Gastrocnemius medialis (tissue), 4 donors: Measurements from ENCODE around the gene HERC4. TPM values are rescaled to one million over a fixed set of nuclear protein-coding genes. Genes with fewer than 3 reads are reported as not detected.

Experiments used
- ATAC-seq, 2 donors: fragments of 150-250 bp; one replicate each; pipeline ENCODE4 v1.9.1; 2016
- DNase-seq, 2 donors: peaks; one replicate each; pipeline ENCODE4 v3.0.0-alpha.2; 2019
- H3K27ac ChIP-seq, 4 donors: fragments of 200-600 bp; sonication (generic); 1 replicate in 1 of 4; 2 replicates in 3 of 4; pipeline ENCODE4 v1.5.1; 2016 to 2018; ENCODE audit warnings: mild to moderate bottlenecking in 2 of 4, moderate library complexity in 1 of 4
- H3K27me3 ChIP-seq, 3 donors: fragments of 200-600 bp; sonication (generic) in 2 of 3; 1 replicate in 1 of 3; 2 replicates in 2 of 3; pipeline versions ENCODE4 v1.5.1 to v1.6.0; 2016 to 2019; ENCODE audit warnings: mild to moderate bottlenecking in 1 of 3, moderate library complexity in 1 of 3
- H3K36me3 ChIP-seq, 2 donors: fragments of 200-600 bp; sonication (generic) in 1 of 2; one replicate each; pipeline ENCODE4 v1.5.1; 2017 to 2018
- H3K4me1 ChIP-seq, 2 donors: fragments of 200-600 bp; sonication (generic) in 1 of 2; one replicate each; pipeline ENCODE4 v1.5.1; 2016 to 2017; ENCODE audit warnings: mild to moderate bottlenecking in 2 of 2
- H3K4me3 ChIP-seq, 4 donors: fragments of 200-600 bp; sonication (generic) in 3 of 4; 1 replicate in 1 of 4; 2 replicates in 3 of 4; pipeline ENCODE4 v1.5.1; 2016 to 2019; ENCODE audit warnings: mild to moderate bottlenecking in 2 of 4
- H3K9me3 ChIP-seq, 3 donors: fragments of 200-600 bp; sonication (generic) in 2 of 3; 1 replicate in 1 of 3; 2 replicates in 2 of 3; pipeline ENCODE4 v1.5.1; 2016 to 2019
- POLR2A ChIP-seq, 2 donors: fragments of 450-650 bp; IDR thresholded peaks; one replicate each; pipeline ENCODE4 v1.6.1; 2017; ENCODE audit warnings: antibody characterized with exemption in 2 of 2, mild to moderate bottlenecking in 2 of 2, moderate library complexity in 2 of 2
- in situ Hi-C, 4 donors: fragments of 200-750 bp; cut with MboI; loops; one replicate each; pipeline versions ENCODE4 v1.15.0 to v1.8.0; 2017; ENCODE audit warnings: low sequenced_read_pairs in 4 of 4
- intact Hi-C: fragments of 100-400 bp; cut with DNase I; formaldehyde crosslinking; loops from one replicate; pipeline ENCODE4 v1.15.1; 2023; ENCODE audit warnings: low total_unique reads
- total RNA-seq, 4 donors: library from RNA; depleted of rRNA; stranded (reverse); fragments of >200 nt; gene quantifications; one replicate each; pipeline versions ENCODE4 v1.1.0 to v1.2.3, GENCODE V29; 2016
- TF ChIP-seq, protein P1 (sequence below), 5 experiments: fragments of 450-650 bp in 3 of 5; fragments of 200-600 bp in 2 of 5; sonication (generic) in 2 of 5; IDR thresholded peaks in 4 of 5; conservative IDR thresholded peaks in 1 of 5; 1 replicate in 4 of 5; 2 replicates in 1 of 5; pipeline ENCODE4 v1.5.1; 2016 to 2019; ENCODE audit warnings: antibody characterized with exemption in 5 of 5, mild to moderate bottlenecking in 3 of 5, moderate library complexity in 3 of 5

The HERC4 gene
- total RNA-seq, 4 donors from 2014 or later, result 12.8 to 25.2 (median 13.1) TPM

GRCh38 chr10:68073631-68074030, 1.5 kb downstream of the HERC4 start:
- peaks cover 36 to 42% of the 10 kb centered on the region in 2 donors for H3K4me1 ChIP-seq
- no peak for ATAC-seq
- H3K36me3 ChIP-seq, result no peaks in the 10 kb centered on the region
- H3K4me3 ChIP-seq, result peak overlapping the region; percentile 87 to 100 (median 96)
- no peaks in the 10 kb centered on the region for H3K9me3 ChIP-seq
- in situ Hi-C loops (loop anchor here in 3 of 4 donors (10.0 to 25.0 kb wide), 5 partner anchors 186 to 264 kb away; partner anchors contain the start of genes SIRT1 (in 2 of the 3), HNRNPH3 (in 1 of the 3) and PBLD (in 1 of the 3)), intact Hi-C loops (loop anchor here (2.0 to 10.0 kb wide), 4 partner anchors 225 to 409 kb away; partner anchors contain the start of genes HNRNPH3, PBLD and RUFY2)
- TF ChIP-seq, protein P1, sequence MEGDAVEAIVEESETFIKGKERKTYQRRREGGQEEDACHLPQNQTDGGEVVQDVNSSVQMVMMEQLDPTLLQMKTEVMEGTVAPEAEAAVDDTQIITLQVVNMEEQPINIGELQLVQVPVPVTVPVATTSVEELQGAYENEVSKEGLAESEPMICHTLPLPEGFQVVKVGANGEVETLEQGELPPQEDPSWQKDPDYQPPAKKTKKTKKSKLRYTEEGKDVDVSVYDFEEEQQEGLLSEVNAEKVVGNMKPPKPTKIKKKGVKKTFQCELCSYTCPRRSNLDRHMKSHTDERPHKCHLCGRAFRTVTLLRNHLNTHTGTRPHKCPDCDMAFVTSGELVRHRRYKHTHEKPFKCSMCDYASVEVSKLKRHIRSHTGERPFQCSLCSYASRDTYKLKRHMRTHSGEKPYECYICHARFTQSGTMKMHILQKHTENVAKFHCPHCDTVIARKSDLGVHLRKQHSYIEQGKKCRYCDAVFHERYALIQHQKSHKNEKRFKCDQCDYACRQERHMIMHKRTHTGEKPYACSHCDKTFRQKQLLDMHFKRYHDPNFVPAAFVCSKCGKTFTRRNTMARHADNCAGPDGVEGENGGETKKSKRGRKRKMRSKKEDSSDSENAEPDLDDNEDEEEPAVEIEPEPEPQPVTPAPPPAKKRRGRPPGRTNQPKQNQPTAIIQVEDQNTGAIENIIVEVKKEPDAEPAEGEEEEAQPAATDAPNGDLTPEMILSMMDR (IDR thresholded peaks at IDR 0.05 in 4 of 5, conservative IDR thresholded peaks at IDR 0.05 in 1 of 5), result no peak
- no peak for TF ChIP-seq POLR2A (IDR thresholded peaks at IDR 0.05)
- H3K27ac ChIP-seq, result peak overlapping the region; percentile 94 to 99 (median 99)
- H3K27me3 ChIP-seq, result no peaks in the 10 kb centered on the region
- no peak for DNase-seq

DNA sequence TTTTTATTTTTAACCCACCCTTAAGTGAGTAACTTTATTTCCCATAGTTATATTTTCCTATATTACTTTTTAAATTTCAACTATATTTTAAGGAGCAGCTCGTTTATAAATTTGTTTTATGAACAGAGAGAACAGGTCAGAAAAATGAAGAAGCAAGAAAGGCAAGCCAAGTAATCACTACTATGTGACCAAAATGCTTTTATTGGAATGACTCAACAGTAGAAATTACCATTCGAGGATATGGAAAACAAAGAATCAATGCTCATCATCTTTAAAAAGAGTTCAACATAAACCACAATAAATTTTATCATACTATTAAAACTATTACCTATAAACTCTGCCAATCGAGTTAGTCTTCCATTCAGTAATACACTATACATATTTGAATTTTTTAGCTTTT, 7.6 kb downstream of the HERC4 start:
- H3K27me3 ChIP-seq, result no peaks in the 10 kb centered on the region
- DNase-seq, result no peak
- in situ Hi-C loops (loop anchor here in 2 of 4 donors (25.0 kb wide), 2 partner anchors 180 to 270 kb away; partner anchors contain the start of genes HNRNPH3 (in 1 of the 2), PBLD (in 1 of the 2) and SIRT1 (in 1 of the 2)), intact Hi-C loops (no loop called here)
- H3K9me3 ChIP-seq, result no peaks in the 10 kb centered on the region
- TF ChIP-seq, protein P1 (IDR thresholded peaks at IDR 0.05 in 4 of 5, conservative IDR thresholded peaks at IDR 0.05 in 1 of 5), result no peak
- TF ChIP-seq POLR2A (IDR thresholded peaks at IDR 0.05), result no peak
- no peak overlapping the region for H3K27ac ChIP-seq
- peaks cover 19 to 23% of the 10 kb centered on the region in 2 donors for H3K4me1 ChIP-seq
- no peak overlapping the region for H3K4me3 ChIP-seq
- ATAC-seq, result no peak
- H3K36me3 ChIP-seq, result peaks cover 0 to 9% of the 10 kb centered on the region in 2 donors

DNA sequence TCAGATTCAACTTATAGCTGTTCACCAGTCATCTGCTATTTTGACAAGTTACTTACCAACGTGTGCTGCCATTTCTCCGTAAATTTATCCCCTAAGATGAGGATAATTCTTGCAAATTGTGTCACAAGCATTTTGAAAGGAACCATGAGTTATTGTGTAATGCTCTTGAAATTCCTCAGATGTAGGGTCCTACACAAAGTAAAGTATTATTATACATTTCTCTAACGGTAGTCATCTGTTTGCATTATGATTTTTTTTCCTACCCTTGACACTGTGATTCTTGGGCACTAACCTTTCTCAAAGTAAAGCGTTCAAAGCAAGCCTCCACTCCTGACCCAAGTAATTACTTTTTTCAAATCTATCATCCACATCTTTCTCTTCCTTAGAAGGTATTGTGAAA, 8.1 kb downstream of the HERC4 start:
- Histone ChIP-seq H3K27ac (no peak overlapping the region), H3K4me3 (no peak overlapping the region), H3K36me3 (peaks cover 0 to 9% of the 10 kb centered on the region in 2 donors), H3K9me3 (no peaks in the 10 kb centered on the region), H3K4me1 (peaks cover 15 to 18% of the 10 kb centered on the region in 2 donors), H3K27me3 (no peaks in the 10 kb centered on the region)
- ATAC-seq, result no peak
- intact Hi-C loops, result no loop called here
- no peak for TF ChIP-seq POLR2A (IDR thresholded peaks at IDR 0.05)
- no peak for DNase-seq
- in situ Hi-C loops, result loop anchor here in 2 of 4 donors (25.0 kb wide), 2 partner anchors 180 to 270 kb away; partner anchors contain the start of genes HNRNPH3 (in 1 of the 2), PBLD (in 1 of the 2) and SIRT1 (in 1 of the 2)

GRCh38 chr10:68053553-68053952, 21.5 kb downstream of the HERC4 start:
- Histone ChIP-seq H3K9me3 (no peaks in the 10 kb centered on the region), H3K4me3 (no peak overlapping the region), H3K36me3 (peaks cover 0 to 4% of the 10 kb centered on the region in 2 donors), H3K4me1 (peaks cover 18 to 33% of the 10 kb centered on the region in 2 donors), H3K27me3 (no peaks in the 10 kb centered on the region), H3K27ac (peak overlapping the region in 1 of 4 donors; percentile 56)
- ATAC-seq (no peak), DNase-seq (no peak)
- intact Hi-C loops, result no loop called here
- in situ Hi-C loops, result loop anchor here in 2 of 4 donors (25.0 kb wide), 2 partner anchors 166 to 284 kb away; partner anchors contain the start of genes HNRNPH3 (in 1 of the 2), PBLD (in 1 of the 2) and SIRT1 (in 1 of the 2)
- TF ChIP-seq POLR2A (IDR thresholded peaks at IDR 0.05), result no peak
- TF ChIP-seq, protein P1 (IDR thresholded peaks at IDR 0.05 in 4 of 5, conservative IDR thresholded peaks at IDR 0.05 in 1 of 5), result no peak

GRCh38 chr10:68052463-68052862, 22.6 kb downstream of the HERC4 start:
- no peak for DNase-seq
- TF ChIP-seq, protein P1 (IDR thresholded peaks at IDR 0.05 in 4 of 5, conservative IDR thresholded peaks at IDR 0.05 in 1 of 5), result no peak
- TF ChIP-seq POLR2A (IDR thresholded peaks at IDR 0.05), result no peak
- Histone ChIP-seq H3K4me1 (peaks cover 18 to 33% of the 10 kb centered on the region in 2 donors), H3K4me3 (no peak overlapping the region), H3K36me3 (no peaks in the 10 kb centered on the region), H3K9me3 (no peaks in the 10 kb centered on the region), H3K27me3 (no peaks in the 10 kb centered on the region), H3K27ac (no peak overlapping the region)
- in situ Hi-C loops (loop anchor here in 2 of 4 donors (25.0 kb wide), 2 partner anchors 165 to 285 kb away; partner anchors contain the start of genes HNRNPH3 (in 1 of the 2), PBLD (in 1 of the 2) and SIRT1 (in 1 of the 2)), intact Hi-C loops (no loop called here)
- peak in 1 of 2 donors; percentile 35 for ATAC-seq
